Endothelial cell of hepatic sinusoid (primary cell): Measurements from ENCODE around the gene EIF1AD.
"Not testable (repeated sequence)": the region's sequence is repeated elsewhere in the genome, so short reads cannot be mapped to it uniquely, and the experiment has no call there.

Experiments used
- in situ Hi-C: cut with HindIII; loops from 2 replicates; pipeline ENCODE4 v1.10.0; 2017; ENCODE audit warnings: low sequenced_read_pairs

EIF1AD gene, protein sequence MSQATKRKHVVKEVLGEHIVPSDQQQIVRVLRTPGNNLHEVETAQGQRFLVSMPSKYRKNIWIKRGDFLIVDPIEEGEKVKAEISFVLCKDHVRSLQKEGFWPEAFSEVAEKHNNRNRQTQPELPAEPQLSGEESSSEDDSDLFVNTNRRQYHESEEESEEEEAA

DNA sequence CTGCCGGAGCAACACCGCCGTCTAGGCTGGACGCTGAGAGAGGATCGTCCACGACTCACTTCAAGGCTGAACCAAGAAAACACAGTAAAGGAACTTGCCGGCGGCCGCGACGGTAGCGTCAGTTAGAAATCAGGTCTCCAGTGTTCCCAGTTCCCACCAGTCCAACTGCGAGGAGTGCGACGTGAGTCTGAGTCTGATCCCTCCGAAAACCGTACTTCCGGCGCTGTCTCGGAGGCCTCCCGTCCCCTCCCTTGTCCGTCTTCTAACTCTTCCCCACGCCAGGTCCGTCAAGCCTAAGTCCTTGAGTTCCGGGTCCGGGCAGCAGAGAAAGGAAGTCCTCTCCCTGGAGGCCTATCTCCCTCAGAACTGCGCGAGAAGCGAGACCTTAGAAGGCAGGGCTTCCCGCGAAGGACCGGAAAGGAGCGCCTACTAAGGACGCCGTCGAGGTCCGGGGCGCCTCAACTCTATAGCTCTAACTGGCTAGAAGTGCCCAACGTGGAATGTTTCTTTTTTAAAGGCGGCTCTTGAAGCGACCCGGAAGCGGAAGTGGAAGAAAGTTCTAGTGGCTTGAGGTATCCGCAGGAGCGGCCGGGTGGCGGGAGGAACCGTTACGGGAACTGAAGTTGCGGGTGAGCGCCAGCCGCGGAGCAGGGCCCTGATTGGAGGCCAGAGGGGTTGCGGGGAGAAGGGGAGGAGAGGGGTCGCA lies at the start of gene EIF1AD, which contains the start of gene BANF1:
TSS of gene EIF1AD (minus strand) at position 216 of the 706 bp plus-strand sequence. CDS start 1,768 bp downstream, outside the sequence.
TSS of gene BANF1 (plus strand) at position 562 of the 706 bp plus-strand sequence. CDS start 748 bp downstream, outside the sequence.
- in situ Hi-C loops, result no loop called here

DNA sequence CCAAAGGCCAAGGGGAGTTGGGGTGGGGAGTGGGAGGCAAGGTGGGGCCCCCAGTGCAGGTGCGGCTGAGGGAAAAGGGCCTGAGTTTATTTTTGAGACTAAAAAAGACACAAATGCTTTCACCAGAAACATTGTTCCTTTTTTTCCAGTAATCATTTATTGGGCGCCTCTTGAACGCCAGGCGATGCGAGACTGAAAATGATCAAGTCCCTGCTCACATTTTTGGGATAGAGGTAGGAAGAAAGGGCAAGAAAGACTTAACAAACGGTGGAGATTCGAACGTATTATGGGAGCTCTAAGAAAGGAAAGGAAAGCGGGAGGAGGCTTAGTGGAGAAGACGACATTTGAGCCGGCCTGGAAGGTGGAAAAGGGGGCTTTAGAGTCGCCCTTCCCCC lies 49.4 kb upstream of the EIF1AD start:
- in situ Hi-C loops, result no loop called here

DNA sequence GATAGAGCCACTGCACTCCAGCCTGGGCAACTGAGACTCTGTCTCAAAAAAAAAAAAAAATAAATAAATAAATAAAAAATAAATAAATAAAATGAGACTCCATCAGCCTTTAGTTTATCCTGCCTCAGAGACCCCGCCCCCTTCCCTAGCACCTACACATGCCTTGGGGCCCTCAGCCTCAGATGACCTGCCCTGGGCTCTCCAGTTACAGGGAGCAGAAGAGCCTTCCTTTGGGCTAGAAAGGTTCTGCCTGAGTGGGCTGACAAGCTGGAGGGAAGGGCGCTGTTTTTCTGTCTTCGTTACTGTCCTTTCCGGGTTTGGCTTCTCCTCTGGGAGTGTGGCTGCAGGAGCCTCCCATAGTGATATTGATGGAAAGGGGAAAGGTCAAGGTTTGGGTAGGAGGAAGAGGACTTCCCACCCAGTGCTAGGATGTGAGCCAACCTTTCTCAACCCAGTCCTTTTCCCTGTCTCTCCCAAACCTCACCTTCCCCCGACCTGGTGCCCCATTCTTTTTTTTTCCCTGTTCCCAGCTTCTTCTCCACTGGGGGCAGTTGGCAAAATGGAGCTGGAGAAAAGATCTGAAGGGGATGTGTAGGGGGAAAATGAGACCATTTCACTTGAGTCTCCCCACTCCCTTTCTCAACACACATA lies 48.7 kb upstream of the EIF1AD start:
- in situ Hi-C loops, result no loop called here

DNA sequence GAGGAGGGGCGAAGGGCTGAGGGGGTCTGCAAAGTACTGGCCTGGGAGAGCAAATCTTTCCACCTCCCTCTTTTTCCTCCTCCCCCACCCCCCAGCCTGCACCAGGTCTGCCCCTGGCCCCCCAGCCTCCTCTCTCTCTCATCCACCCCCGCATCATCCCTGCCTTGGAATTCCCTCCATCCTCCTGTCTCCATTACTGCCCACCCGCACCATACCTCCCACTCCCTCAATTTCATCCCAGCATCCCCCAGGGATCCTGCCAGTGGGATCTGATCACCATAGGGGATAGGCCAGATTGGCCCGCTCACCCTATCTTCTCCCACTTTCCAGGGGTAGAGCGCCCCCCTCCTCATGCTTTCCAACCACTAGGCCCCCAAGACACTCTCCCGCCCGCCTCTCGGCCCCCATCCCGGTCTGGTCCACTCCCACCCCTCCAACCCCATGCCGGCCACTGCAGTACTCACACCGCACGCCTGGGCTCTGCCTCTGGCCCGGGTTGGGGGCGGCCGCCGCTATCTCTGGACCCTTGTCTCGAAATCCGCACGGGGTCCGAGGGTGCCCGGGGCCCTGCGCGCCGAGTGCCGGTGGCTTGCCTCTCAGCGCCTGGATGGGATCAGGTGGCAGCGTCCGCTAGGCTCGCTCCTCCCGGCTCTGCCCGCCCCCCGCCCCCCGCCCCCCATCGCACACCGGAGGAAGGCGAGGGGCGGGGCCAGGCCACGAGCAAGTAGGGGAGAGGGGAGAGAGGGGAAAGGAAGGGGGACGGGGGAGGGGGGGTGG lies 46.8 kb upstream of the EIF1AD start, which contains the start of gene GAL3ST3:
TSS of gene GAL3ST3 (minus strand) at position 615 of the 777 bp plus-strand sequence. CDS start 3,746 bp downstream, outside the sequence.
- in situ Hi-C loops, result no loop called here

DNA sequence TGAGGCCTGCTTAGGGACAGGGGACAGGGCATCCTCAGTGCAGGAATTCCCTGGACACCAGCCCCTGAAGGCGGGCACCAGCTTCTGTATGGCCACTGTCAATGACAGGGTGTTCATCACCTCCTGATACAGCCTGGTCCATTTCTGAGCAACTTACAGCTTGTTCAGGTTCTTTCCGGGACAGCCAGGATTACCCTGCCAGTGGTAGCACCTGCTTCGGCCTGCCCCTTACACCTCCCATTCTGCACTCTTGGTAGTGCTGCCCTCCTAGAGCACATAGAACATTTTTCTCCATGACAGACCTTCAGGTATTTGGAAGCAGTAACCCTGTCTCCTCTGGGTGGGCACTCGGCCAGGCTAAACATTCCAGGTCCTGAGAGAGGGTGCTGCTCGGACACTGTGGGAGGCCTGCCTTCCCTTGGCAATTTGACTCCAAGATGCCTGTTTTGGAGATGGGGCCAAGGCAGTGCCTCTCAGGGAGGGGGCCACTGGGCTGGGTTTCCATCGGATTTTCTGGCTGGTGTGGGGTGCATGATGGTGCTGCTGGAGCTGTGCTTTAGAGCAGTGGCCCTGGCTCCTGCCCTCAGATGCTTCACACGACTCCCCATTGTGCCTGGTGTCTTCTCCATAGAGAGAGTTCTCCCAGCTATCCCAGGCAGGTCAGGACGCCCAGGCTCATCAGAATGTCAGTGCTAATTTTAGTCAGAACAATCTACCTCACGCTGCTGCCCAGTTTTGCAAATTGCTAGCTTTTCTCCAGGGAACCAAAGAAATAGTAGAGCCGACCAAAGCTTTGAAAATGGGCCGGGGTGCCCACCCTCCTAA lies 45.8 kb upstream of the EIF1AD start:
- in situ Hi-C loops, result no loop called here

DNA sequence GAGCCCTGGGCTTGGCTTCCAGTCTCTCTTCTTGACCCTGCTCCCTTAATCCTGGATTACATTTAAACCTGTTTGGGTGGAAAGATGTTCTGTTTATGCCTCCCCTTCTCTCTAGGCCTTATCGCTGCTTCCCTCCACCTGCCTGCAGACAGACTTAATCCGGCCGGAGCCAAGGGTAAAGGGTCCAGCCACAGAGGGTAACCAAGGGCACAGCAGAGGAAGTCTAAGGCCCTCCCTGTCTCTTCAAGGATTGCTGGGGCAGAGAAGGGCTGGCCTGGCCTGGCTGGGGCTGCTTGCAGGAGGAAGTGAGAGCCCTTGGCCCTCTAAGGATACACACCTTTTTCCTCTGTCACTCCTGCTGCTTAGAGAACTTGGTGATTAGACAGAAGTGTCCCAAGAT lies 44.9 kb upstream of the EIF1AD start:
- in situ Hi-C loops, result no loop called here

DNA sequence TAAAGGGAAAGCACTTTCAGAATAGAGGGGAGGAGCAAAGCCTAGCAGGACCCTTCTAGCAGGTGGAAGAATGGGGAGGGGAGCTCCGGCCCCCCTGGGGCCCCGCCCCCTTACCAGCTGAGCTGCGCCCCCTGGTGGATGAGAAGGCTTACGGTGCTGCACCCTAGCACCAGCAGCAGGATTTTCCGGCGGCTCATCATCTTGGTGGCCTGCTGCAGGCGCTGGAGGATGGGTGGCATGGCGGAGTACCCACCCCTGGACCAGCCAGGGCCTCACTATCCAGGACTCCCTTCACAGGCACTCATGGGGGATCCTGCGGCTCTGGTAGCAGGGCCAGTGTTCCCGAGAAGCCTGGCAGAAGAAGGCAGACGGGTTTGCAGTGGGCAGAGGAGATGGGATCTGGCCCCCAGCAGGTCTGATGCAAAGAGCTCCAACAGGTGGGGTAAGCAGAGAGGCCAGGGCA lies 43.3 kb upstream of the EIF1AD start:
- in situ Hi-C loops, result no loop called here

DNA sequence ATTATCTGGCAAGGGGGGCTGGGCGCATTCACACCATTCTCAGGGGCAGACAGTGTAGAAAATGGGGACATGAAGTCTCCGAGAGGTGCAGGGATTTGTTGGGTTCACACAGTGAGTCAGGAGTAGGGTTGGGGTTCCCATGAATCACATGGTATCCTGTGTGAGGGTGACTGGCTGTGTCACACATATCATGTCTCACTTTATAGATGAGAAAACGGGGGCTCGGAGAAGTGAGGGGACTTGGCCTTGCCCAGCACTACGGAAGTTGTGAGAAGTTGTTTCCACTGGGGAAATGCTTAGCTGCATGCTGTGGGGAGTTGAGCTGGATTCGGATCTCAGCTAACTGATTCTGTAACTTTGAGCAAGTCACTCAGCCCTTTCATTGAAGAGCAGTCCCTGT lies 42.8 kb upstream of the EIF1AD start:
- in situ Hi-C loops, result loop anchor here (5.0 kb wide), 1 partner anchor 57 kb away; no protein-coding TSS in a partner anchor

DNA sequence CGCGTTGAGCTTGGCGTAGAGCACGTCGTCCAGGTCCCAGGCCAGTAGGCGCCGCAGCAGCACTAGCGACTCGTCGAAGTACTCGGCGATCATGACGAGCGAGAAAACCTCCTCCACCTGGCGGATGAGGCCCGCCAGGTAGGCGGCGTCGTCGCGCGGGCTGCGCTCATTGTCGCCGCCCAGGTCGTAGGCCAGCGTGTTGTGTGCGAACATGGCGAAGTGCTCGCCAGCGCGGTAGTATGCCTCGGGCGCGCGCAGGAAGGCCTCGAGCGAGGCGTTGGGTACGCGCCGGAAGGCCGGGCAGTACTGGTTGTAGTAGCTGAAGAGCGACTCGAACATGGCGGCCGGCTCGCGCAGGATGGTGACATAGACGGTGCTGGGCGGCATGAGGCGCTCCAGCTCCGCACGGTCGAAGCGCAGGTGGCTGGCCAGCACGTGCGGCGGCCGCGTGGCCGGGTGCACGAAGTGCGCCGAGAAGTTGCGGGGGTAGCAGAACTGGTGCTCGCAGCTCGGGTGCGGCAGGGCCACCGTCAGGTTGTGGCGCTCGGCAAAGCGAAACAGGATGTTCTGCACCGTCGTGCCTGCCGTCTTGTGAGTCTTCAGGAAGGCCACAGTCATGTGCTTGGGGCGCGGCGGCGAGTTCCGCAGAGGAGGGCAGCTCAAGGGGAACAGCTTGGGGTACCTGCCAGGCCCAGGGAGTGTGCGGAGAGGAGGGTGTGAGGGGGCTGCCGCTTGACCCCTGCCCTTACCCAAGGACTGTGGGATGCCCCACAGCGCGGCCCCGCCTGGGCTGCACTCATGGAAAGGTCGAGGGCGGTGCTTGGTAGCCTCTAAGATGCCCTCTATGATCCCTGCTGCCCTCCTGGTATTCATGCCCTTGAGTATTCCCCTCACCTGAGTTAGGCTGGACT lies 41.3 kb upstream of the EIF1AD start:
- in situ Hi-C loops, result loop anchor here (5.0 kb wide), 1 partner anchor 56 kb away; no protein-coding TSS in a partner anchor

DNA sequence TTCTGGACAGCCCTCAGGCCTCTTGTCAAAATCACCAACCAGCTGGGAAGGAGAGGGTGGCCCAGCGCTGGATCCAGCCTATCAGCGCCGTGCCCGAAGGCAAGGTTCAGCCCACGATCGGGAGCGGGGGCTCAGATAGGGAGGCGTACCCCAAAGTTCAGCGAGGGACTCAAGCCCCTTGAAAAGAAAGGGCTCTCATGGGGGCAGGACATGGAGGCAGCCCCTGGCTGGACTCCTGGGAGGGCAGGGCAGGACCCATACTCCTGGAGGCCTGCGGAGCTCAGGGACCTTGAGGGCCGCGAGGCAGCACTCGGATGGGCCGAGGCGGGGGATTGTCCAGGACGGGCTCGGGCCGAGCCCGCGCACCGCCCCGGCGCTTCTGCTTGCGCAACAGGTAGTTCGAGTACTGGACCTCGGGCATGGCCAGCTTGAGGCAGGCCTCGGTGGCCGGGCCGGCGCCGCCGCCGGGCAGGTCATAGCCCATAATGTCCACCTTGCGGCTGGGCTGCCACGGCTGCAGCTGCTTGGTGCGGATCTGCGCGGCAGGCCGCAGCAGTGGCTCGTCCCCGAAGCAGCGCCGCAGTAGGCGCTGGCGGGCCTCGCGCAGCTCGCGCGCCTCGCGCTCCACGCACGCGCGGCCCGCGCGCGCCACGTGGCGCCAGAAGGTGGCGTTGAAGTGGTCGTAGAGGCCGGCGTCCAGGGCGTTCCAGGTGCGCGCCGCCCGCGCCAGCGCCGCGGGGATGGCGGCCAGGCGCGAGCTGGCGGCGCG lies 40.5 kb upstream of the EIF1AD start:
- in situ Hi-C loops, result loop anchor here (5.0 kb wide), 1 partner anchor 55 kb away; no protein-coding TSS in a partner anchor

DNA sequence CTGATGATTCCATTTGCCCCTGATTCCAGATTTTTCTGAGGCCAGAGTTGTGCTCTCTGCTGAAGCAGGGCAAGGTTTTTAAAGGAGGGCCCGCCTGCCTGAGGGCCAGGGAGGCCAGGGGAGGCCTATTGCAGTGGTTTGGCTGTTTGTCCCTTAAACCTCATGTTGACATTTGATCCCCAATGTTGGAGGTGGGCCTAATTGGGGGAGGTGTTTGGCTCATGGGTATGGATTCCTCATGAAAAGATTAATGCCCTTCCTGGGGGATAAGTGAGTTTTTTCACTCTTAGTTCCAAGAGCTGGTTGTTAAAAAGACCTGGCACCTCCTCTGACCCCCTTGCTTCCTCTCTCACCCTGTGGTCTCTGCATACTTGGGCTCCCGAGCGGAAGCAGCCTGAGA lies 37.8 kb upstream of the EIF1AD start:
- in situ Hi-C loops, result loop anchor here (5.0 kb wide), 1 partner anchor 52 kb away; no protein-coding TSS in a partner anchor

DNA sequence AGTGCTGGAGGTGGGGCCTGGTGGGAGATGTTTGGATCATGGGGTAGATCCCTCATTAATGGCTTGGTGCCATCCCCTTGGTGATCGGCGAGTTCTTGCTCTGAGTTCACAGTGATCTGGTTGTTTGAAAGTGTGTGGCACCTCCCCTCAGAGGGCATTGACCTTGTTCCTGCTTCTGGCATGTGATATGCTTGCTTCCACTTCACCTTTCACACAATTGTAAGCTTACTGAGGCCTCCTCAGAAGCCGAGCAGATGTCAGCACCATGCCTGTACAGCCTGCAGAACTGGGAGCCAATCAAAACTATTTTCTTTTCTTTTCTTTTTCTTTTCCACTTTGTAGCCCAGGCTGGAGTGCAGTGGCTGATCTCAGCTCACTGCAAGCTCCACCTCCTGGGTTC lies 35.4 kb upstream of the EIF1AD start:
- in situ Hi-C loops, result no loop called here

DNA sequence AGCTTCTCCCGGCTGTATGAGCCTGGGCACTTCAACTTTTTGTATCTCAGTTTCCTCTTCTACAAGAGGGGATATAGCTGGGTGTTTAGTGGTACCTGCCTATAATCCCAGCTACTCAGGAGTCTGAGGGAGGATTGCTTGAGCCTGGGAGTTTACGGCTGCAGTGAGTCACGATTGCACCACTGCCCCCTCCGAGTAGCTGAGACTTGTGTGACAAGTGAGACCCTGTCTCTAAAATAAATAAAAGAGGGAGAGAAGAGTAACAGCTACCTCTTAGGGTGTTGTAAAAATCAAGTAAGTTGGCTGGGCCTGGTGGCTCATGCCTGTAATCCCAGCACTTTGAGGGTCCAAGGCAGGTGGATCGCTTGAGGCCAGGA lies 34.4 kb upstream of the EIF1AD start:
- in situ Hi-C loops, result no loop called here

DNA sequence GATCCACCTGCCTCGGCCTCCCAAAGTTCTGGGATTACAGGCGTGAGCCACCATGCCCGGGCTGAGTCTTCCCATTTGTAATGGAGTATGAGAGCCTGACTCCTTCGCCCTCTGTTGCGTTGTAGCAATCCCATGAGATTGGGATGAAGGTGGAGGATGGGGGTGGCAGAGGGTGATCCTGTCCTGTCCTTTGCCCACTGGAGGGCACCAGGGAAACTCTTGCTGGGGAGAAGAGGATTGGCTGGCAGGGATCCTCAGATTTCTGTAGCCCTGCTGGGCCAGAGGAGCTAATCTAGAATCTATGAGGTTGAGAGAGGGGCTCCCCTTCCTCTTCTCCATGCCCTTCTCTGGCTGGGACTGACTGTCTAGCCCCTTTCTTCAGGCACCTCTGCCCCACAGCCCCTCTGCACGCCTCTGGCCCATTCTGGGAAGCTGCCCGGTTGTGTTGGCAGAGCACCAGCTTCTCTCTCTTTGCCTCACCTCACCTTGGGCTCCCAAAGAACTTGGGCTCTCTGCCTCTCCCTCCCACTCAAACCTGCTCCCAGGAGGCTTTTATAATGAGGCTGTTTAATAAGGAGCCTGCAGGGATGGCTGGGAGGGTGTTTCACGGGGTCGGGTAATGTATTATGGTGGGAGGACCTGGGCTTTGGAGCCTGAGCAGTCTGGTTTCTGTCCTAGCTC lies 33.8 kb upstream of the EIF1AD start:
- in situ Hi-C loops, result no loop called here

DNA sequence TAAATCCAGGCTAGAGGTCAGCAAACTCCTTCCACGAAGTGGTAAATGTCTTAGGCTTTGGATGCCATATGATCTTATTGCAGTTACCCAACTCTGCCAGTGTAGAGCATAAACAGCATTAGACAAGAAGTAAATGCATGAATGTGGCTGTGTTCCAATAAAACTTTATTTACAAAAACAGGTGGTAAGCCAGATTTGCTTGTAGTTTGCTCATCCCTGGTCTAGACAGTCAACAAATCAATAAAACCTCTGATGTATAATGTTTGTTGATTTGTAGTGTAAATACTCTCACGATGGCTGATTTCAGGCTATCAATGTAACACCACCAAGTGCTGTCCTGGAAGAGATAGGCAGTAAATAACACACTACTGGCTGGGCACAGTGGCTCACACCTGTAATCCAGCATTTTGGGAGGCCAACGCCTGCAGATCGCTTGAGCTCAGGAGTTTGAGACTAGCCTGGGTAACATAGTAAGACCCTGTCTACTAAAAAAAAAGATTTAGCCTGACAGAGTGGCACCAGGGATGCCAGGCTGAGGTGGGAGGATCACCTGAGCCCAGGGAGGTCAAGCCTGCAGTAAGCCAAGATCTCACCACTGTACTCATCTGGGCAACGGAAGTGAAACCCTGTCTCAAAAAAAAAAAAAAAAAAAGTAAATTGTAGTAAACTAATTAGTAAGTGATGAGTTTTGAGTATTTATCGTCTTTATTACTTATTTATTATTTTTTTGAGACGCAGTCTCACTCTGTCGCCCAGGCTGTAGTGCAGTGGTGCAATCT lies 31.2 kb upstream of the EIF1AD start:
- in situ Hi-C loops, result no loop called here

DNA sequence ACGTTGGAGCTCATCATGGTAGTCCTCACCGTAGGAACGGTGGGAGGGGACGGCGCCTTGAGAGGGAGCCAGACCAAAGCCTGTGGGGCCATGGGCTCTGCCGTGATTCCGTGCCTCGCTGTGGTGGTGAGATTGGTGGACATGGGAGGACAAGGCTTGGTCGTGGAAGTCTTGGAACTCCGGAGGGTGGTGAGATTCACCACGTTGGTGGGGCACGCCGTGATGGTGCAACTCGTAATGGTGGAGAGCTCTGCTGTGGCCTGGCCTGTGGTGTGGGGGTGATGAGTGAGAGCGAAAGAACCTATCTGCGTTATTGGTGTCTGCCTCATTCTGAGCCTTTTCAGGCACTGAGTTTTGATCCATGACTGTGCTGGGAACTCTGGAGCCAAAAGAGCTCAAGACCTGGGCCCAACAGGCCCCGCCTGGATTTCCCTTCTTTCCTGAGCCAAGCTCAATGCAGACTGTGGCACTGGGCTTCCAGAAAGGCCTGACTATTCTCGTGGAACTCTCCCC lies 24.1 kb upstream of the EIF1AD start, which contains the start of gene CATSPER1:
TSS of gene CATSPER1 (minus strand) at position 463 of the 513 bp plus-strand sequence. CDS start at position 363, 100 bp downstream.
- in situ Hi-C loops, result no loop called here

DNA sequence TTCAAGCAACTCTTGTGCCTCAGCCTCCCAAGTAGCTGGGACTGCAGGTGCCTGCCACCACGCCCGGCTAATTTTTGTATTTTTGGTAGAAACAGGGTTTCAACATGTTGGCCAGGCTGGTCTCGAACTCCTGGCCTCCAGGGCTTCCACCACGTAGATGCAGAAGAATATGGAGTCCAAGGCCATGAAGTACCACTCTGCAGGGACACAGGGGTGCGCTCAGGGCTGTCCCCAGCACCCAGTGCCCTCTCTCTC lies 21.2 kb upstream of the EIF1AD start:
- in situ Hi-C loops, result not testable (repeated sequence)
